HEK293T (cell line): ENCODE data around the gene CD164.

Experiments
- CTCF ChIA-PET: fragments of 350-600 bp; formaldehyde crosslinking; extraction: SDS; loops from one replicate; lab custom pipeline; 2021; ENCODE audit warnings: antibody characterized with exemption, inconsistent platforms; lab: Yijun Ruan, JAX
- POLR2A ChIA-PET: fragments of 350-600 bp; formaldehyde crosslinking; extraction: SDS; loops from one replicate; lab custom pipeline; 2020; ENCODE audit warnings: antibody characterized with exemption, inconsistent platforms; lab: Yijun Ruan, JAX
- DNase-seq: peaks from one replicate; pipeline ENCODE4 v3.0.0; 2012; ENCODE audit warnings: mixed read lengths; ENCODE audit errors: extremely low spot score
- ARNT ChIP-seq: fragments of 450-650 bp; IDR thresholded peaks from 2 replicates; pipeline ENCODE4 v1.6.1; 2017; ENCODE audit warnings: mild to moderate bottlenecking
- BHLHE40 ChIP-seq: fragments of 450-650 bp; IDR thresholded peaks from 2 replicates; pipeline ENCODE4 v1.6.1; 2016; ENCODE audit warnings: mild to moderate bottlenecking, moderate library complexity, borderline replicate concordance
- CTBP1 ChIP-seq: fragments of 450-650 bp; IDR thresholded peaks from 2 replicates; pipeline ENCODE4 v1.6.1; 2016; ENCODE audit warnings: borderline replicate concordance
- ELF4 ChIP-seq: fragments of 450-650 bp; IDR thresholded peaks from 2 replicates; pipeline ENCODE4 v1.6.1; 2017; ENCODE audit warnings: antibody characterized with exemption
- FOXA1 ChIP-seq: fragments of 450-650 bp; IDR thresholded peaks from 2 replicates; pipeline ENCODE4 v1.6.1; 2016; ENCODE audit warnings: mild to moderate bottlenecking
- FOXK2 ChIP-seq: fragments of 450-650 bp; IDR thresholded peaks from 2 replicates; pipeline ENCODE4 v1.6.1; 2016; ENCODE audit warnings: mild to moderate bottlenecking
- FOXM1 ChIP-seq: fragments of 450-650 bp; IDR thresholded peaks from 2 replicates; pipeline ENCODE4 v1.6.1; 2017; ENCODE audit warnings: mild to moderate bottlenecking, borderline replicate concordance
- HDGF ChIP-seq: fragments of 450-650 bp; IDR thresholded peaks from 2 replicates; pipeline ENCODE4 v1.6.1; 2017; ENCODE audit warnings: antibody characterized with exemption, borderline replicate concordance
- L3MBTL2 ChIP-seq: fragments of 450-650 bp; conservative IDR thresholded peaks from 2 replicates; pipeline ENCODE4 v1.6.1; 2016; ENCODE audit warnings: mild to moderate bottlenecking
- LEF1 ChIP-seq: fragments of 450-650 bp; IDR thresholded peaks from 2 replicates; pipeline ENCODE4 v1.6.1; 2017; ENCODE audit warnings: mild to moderate bottlenecking, borderline replicate concordance
- NFRKB ChIP-seq: fragments of 450-650 bp; IDR thresholded peaks from 2 replicates; pipeline ENCODE4 v1.6.1; 2016; ENCODE audit warnings: mild to moderate bottlenecking, moderate library complexity
- PKNOX1 ChIP-seq: fragments of 450-650 bp; IDR thresholded peaks from 2 replicates; pipeline ENCODE4 v1.6.1; 2016
- SP1 ChIP-seq: fragments of 450-650 bp; IDR thresholded peaks from 2 replicates; pipeline ENCODE4 v1.6.1; 2017
- SUZ12 ChIP-seq: fragments of 450-650 bp; IDR thresholded peaks from 2 replicates; pipeline ENCODE4 v1.6.1; 2016; ENCODE audit warnings: mild to moderate bottlenecking
- TARDBP ChIP-seq: fragments of 450-650 bp; IDR thresholded peaks from 2 replicates; pipeline ENCODE4 v1.6.1; 2016
- ZNF384 ChIP-seq: fragments of 450-650 bp; IDR thresholded peaks from 2 replicates; pipeline ENCODE4 v1.6.1; 2016

CD164 gene

DNA sequence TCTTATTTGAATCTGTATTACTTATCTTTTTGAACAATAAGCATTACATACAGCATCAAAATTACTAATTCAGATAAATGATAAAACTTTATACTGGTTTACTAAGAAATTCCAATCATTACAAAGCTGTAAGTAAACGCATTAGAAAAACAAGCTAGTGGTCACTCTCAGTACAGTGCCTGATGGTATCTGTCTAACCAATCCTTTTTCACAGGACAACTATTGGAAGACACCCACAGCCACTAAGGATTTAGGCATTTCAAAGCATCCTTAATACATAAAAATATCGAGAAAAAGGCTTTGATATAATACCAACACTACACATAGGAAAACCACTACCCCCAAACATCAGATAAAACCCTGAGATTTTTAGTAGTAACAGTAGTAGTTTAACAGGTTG, 2.6 kb downstream of the CD164 start:
- CTCF ChIA-PET, result no interaction called here

GRCh38 chr6:109377717-109378116, 4.5 kb downstream of the CD164 start:
- CTCF ChIA-PET, result interaction anchor here (0.6 to 1.4 kb wide), 2 partner anchors 34 to 190 kb away, joined by 3 to 5 read pairs; no protein-coding TSS in a partner anchor
- TF ChIP-seq FOXM1 (no peak), ELF4 (no peak), TARDBP (no peak), BHLHE40 (no peak), L3MBTL2 (no peak), FOXK2 (no peak), PKNOX1 (no peak), ARNT (no peak), NFRKB (no peak), FOXA1 (no peak), HDGF (no peak), LEF1 (no peak), SP1 (no peak), ZNF384 (no peak)
- POLR2A ChIA-PET, result no interaction called here
- no peak for DNase-seq

More for the DNA sequence above, 2.6 kb downstream of the CD164 start:
- POLR2A ChIA-PET, result no interaction called here
- TF ChIP-seq ZNF384 (no peak), LEF1 (no peak), ELF4 (no peak), NFRKB (no peak), FOXM1 (no peak), TARDBP (no peak), SUZ12 (no peak), BHLHE40 (no peak), HDGF (no peak), PKNOX1 (no peak), FOXA1 (no peak), SP1 (no peak), ARNT (no peak), L3MBTL2 (no peak), CTBP1 (no peak), FOXK2 (no peak)
- DNase-seq, result no peak

DNA sequence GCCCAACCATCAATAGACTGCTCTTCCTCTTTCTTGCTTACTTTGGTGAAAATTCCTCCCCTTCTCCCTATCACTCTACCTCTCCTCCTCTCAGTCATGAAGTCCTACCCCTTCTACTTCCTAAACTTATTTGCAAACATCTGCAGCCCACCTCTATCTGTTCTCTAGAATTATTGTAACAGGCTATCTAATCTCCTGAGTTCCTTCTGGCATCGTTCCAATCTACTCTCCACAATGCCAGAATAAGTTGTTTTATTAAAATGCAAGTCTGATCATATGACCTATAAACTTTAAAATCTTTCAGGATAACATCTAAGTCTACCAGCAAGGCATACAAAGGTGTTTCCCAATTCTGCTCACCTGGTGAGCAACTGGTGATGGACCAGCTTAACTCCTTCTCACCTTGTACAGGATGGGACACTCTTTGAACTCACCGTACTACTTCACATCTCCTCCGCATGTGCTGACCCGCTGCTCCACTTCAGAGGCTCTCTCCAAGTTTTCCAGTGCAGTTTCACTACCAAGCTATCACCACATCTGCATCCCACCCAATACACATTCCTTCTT, 7.9 kb downstream of the CD164 start:
- TF ChIP-seq NFRKB, result no peak
- no peak for TF ChIP-seq ZNF384
- no peak for TF ChIP-seq L3MBTL2
- no peak for TF ChIP-seq FOXK2
- TF ChIP-seq TARDBP, result no peak
- no peak for TF ChIP-seq PKNOX1
- no peak for TF ChIP-seq FOXA1
- TF ChIP-seq BHLHE40, result no peak
- CTCF ChIA-PET, result interaction anchor here (0.5 kb wide), 1 partner anchor 11 kb away, joined by 4 read pairs; no protein-coding TSS in a partner anchor
- POLR2A ChIA-PET, result interaction anchor here (2.8 kb wide), 1 partner anchor 9 kb away, joined by 10 read pairs; the partner anchor contains the start of gene CD164
- DNase-seq, result no peak

GRCh38 chr6:109373762-109374161, 8.5 kb downstream of the CD164 start:
- no peak for TF ChIP-seq ELF4
- no peak for TF ChIP-seq LEF1
- no peak for TF ChIP-seq FOXM1
- no peak for TF ChIP-seq PKNOX1
- no peak for TF ChIP-seq FOXK2
- no peak for TF ChIP-seq HDGF
- TF ChIP-seq BHLHE40, result no peak
- TF ChIP-seq FOXA1, result no peak
- no peak for TF ChIP-seq SP1
- TF ChIP-seq ZNF384, result no peak
- TF ChIP-seq NFRKB, result no peak
- TF ChIP-seq ARNT, result no peak
- no peak for TF ChIP-seq L3MBTL2
- TF ChIP-seq SUZ12, result no peak
- TF ChIP-seq CTBP1, result no peak
- no peak for TF ChIP-seq TARDBP
- ChIA-PET POLR2A (interaction anchor here (2.8 kb wide), 1 partner anchor 9 kb away, joined by 10 read pairs; the partner anchor contains the start of gene CD164), CTCF (interaction anchor here (0.5 kb wide), 2 partner anchors 10 to 12 kb away, joined by 3 to 4 read pairs; no protein-coding TSS in a partner anchor)
- no peak for DNase-seq

DNA sequence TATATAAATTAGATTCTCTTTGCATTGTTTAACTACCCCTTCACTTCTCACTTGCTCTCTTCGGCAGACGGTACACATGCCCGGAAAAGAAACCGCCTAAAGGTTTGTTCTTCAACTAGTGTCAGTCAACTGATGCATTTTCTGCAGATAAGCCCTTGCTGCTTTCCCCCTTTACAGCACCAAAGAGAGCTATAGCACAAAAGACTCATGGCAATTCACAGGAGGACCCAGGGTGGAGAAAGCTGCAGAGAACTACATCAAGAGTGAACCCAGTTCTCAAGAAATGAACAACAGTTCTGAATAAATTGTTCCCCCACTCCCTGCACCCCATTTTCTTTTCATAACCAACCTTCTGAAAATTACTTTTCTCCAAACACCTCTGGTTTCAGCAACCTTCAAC, 8.9 kb downstream of the CD164 start:
- ChIA-PET POLR2A (interaction anchor here (2.8 kb wide), 1 partner anchor 10 kb away, joined by 10 read pairs; the partner anchor contains the start of gene CD164), CTCF (interaction anchor here (0.5 kb wide), 1 partner anchor 10 kb away, joined by 3 read pairs; no protein-coding TSS in a partner anchor)
- no peak for DNase-seq
- TF ChIP-seq CTBP1, result no peak
